ENCODE measurements around the gene COX7A1.
"Not testable (repeated sequence)": the region's sequence is repeated elsewhere in the genome, so short reads cannot be mapped to it uniquely, and the experiment has no call there.

COX7A1 gene

DNA sequence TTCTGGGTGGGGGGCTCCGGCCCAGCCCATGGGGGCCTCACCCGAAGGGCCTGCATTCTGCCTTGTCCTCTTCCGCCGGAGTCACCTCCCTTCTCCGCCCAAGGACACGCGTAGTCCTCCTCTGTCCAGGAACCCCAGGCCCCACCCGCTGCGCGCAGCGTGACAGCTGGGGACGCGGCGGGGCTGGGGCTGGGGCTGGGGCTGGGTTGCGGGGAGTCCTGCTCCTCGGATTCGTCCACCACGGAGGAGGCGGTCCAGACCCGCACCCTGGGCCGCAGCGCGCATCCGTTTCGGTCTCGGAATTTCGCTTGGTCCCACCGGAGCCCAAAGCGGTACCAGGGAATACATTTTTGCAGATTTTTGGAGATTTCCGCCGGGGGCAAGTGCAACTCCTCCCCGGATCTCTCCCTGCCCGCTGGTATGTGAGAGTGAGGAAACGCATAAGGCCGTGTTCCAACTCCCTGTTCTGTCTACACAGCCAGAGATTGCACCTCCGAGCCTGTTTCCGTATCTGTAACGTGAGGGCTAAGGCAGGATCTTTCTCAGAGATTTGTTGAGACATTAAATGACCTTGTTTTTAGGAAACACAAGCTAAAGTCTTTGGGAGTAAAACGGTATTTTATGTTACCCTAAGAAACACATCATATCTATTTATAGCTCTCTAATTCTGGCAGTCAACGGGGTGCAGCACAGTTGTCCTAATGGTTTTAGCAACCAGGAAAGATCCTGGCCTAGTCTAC lies at the start of gene COX7A1:
TSS of gene COX7A1 (minus strand) at position 96 of the 740 bp plus-strand sequence. CDS start at position 56, 40 bp downstream.
- peaks cover 51% of the 10 kb centered on the region for H3K36me3 ChIP-seq (ENCODE audit: low read depth)
- no peak for ATAC-seq (ENCODE audit: low read depth)
- peaks cover 13% of the 10 kb centered on the region for H3K4me1 ChIP-seq (ENCODE audit: insufficient read depth, poor library complexity, severe bottlenecking)
- no peak within 1 kb of the TSS for H3K4me3 ChIP-seq (ENCODE audit: severe bottlenecking)
- no peaks in the 10 kb centered on the region for H3K27me3 ChIP-seq (ENCODE audit: insufficient read depth, poor library complexity, severe bottlenecking)
- DNase-seq (ENCODE audit: low spot score), result no peak
- H3K9me3 ChIP-seq (ENCODE audit: severe bottlenecking), result no peaks in the 10 kb centered on the region
- no peak within 1 kb of the TSS for H3K27ac ChIP-seq (ENCODE audit: poor library complexity, severe bottlenecking)
- TF ChIP-seq, protein P1, sequence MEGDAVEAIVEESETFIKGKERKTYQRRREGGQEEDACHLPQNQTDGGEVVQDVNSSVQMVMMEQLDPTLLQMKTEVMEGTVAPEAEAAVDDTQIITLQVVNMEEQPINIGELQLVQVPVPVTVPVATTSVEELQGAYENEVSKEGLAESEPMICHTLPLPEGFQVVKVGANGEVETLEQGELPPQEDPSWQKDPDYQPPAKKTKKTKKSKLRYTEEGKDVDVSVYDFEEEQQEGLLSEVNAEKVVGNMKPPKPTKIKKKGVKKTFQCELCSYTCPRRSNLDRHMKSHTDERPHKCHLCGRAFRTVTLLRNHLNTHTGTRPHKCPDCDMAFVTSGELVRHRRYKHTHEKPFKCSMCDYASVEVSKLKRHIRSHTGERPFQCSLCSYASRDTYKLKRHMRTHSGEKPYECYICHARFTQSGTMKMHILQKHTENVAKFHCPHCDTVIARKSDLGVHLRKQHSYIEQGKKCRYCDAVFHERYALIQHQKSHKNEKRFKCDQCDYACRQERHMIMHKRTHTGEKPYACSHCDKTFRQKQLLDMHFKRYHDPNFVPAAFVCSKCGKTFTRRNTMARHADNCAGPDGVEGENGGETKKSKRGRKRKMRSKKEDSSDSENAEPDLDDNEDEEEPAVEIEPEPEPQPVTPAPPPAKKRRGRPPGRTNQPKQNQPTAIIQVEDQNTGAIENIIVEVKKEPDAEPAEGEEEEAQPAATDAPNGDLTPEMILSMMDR (IDR thresholded peaks at IDR 0.05; ENCODE audit: poor library complexity, severe bottlenecking), result no peak

DNA sequence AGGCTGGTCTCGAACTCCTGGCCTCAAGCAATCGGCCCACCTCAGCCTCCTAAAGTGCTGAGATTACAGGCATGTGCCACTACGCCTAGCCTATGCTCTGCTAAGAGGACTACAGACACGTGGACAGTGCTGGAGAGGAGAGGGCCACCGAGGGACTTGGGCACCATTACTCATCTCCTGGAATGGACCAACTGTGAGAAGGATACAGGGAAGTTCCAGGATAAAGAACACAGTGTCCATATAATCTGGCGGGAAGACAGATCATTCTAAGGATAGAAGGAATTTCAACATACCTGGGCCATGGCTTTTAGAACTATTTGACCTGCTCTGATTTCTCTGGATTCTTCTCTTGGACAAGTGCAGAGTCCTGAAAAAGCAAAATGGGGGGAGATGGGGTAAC lies 49.4 kb upstream of the COX7A1 start:
- Histone ChIP-seq H3K4me3 (ENCODE audit: severe bottlenecking) (no peak overlapping the region), H3K27ac (ENCODE audit: poor library complexity, severe bottlenecking) (no peak overlapping the region), H3K27me3 (ENCODE audit: insufficient read depth, poor library complexity, severe bottlenecking) (no peaks in the 10 kb centered on the region), H3K9me3 (ENCODE audit: severe bottlenecking) (no peaks in the 10 kb centered on the region), H3K36me3 (ENCODE audit: low read depth) (no peaks in the 10 kb centered on the region), H3K4me1 (ENCODE audit: insufficient read depth, poor library complexity, severe bottlenecking) (no peaks in the 10 kb centered on the region)
- DNase-seq (ENCODE audit: low spot score) (no peak), ATAC-seq (ENCODE audit: low read depth) (no peak)
- TF ChIP-seq, protein P1 (IDR thresholded peaks at IDR 0.05; ENCODE audit: poor library complexity, severe bottlenecking), result no peak

DNA sequence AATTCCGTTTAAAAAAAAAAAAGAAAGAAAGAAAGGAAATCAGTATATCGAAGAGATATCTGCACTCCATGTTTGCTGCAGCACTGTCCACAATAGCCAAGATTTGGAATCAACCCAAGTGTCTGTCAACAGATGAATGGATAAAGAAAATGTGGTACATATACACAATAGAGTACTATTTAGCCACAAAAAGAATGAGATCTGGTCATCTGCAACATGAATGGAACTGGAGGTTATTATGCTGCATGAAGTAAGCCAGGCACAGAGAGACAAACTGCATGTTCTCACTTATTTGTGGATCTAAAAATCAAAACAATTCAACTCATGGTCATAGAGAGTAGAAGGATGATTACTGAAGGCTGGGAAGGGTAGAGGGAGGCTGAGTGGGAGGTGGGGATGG lies 45.9 kb upstream of the COX7A1 start:
- DNase-seq (ENCODE audit: low spot score) (no peak), ATAC-seq (ENCODE audit: low read depth) (no peak)
- TF ChIP-seq, protein P1 (IDR thresholded peaks at IDR 0.05; ENCODE audit: poor library complexity, severe bottlenecking), result no peak
- H3K4me3 ChIP-seq (ENCODE audit: severe bottlenecking), result no peak overlapping the region
- H3K27me3 ChIP-seq (ENCODE audit: insufficient read depth, poor library complexity, severe bottlenecking), result no peaks in the 10 kb centered on the region
- no peaks in the 10 kb centered on the region for H3K9me3 ChIP-seq (ENCODE audit: severe bottlenecking)
- no peaks in the 10 kb centered on the region for H3K36me3 ChIP-seq (ENCODE audit: low read depth)
- H3K27ac ChIP-seq (ENCODE audit: poor library complexity, severe bottlenecking), result no peak overlapping the region
- H3K4me1 ChIP-seq (ENCODE audit: insufficient read depth, poor library complexity, severe bottlenecking), result no peaks in the 10 kb centered on the region

DNA sequence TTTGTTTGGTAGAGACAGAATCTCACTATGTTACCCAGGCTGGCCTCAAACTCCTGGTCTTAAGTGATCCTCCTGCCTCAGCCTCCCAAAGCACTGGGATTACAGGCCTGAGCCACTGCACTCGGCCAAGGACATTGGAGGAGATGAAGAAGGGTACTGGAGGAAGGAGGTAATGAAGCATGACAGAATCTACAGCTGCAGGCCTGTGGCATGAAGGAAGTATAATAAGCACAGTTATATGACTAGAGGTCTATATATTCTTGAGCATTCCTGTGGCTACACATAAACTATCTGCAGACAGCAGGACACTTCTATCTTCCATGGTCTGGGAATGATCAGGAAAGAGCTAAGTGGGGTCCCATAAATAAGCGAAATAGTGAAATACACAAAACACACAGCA lies 44.0 kb upstream of the COX7A1 start:
- ATAC-seq (ENCODE audit: low read depth) (no peak), DNase-seq (ENCODE audit: low spot score) (no peak)
- no peak overlapping the region for H3K4me3 ChIP-seq (ENCODE audit: severe bottlenecking)
- H3K9me3 ChIP-seq (ENCODE audit: severe bottlenecking), result no peaks in the 10 kb centered on the region
- H3K36me3 ChIP-seq (ENCODE audit: low read depth), result no peaks in the 10 kb centered on the region
- no peaks in the 10 kb centered on the region for H3K27me3 ChIP-seq (ENCODE audit: insufficient read depth, poor library complexity, severe bottlenecking)
- H3K4me1 ChIP-seq (ENCODE audit: insufficient read depth, poor library complexity, severe bottlenecking), result no peaks in the 10 kb centered on the region
- H3K27ac ChIP-seq (ENCODE audit: poor library complexity, severe bottlenecking), result no peak overlapping the region
- TF ChIP-seq, protein P1 (IDR thresholded peaks at IDR 0.05; ENCODE audit: poor library complexity, severe bottlenecking), result no peak

DNA sequence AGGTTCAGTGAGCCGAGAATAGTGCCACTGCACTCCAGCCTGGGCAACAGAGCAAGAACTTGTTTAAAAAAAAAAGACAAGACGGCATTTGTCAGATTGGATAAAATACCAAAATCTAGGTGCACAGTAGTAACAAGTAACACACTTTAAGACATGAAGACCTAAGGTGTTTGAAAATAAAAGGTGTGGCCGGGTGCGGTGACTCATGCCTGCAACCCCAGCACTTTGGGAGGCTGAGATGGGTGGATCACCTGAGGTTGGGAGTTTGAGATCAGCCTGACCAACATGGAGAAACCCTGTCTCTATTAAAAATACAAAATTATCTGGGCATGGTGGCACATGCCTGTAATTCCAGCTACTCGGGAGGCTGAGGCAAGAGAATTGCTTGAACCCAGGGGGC lies 34.5 kb upstream of the COX7A1 start:
- H3K27ac ChIP-seq (ENCODE audit: poor library complexity, severe bottlenecking); H3K4me3 ChIP-seq (ENCODE audit: severe bottlenecking); H3K36me3 ChIP-seq (ENCODE audit: low read depth); H3K4me1 ChIP-seq (ENCODE audit: insufficient read depth, poor library complexity, severe bottlenecking); H3K27me3 ChIP-seq (ENCODE audit: insufficient read depth, poor library complexity, severe bottlenecking); ATAC-seq (ENCODE audit: low read depth); DNase-seq (ENCODE audit: low spot score); H3K9me3 ChIP-seq (ENCODE audit: severe bottlenecking): not testable (repeated sequence)

Measured in RWPE2 (cell line).